Measurements from ENCODE around the gene JPH2. TPM values are rescaled to one million over a fixed set of nuclear protein-coding genes. Genes with fewer than 3 reads are reported as not detected.

Gene JPH2
- total RNA-seq, 1 donor from 2014 or later, result 7.9 TPM

- Histone ChIP-seq H3K4me1 (no peaks in the 10 kb centered on the region), H3K9me3 (no peaks in the 10 kb centered on the region), H3K36me3 (no peaks in the 10 kb centered on the region), H3K27ac (no peak overlapping the region), H3K27me3 (no peaks in the 10 kb centered on the region), H3K4me3 (no peak overlapping the region)
- TF ChIP-seq CTCF (IDR thresholded peaks at IDR 0.05), result no peak
- intact Hi-C loops (cut with DNase I), result no loop called here
- ATAC-seq, result no peak
- no peak for DNase-seq
Measured at GRCh38 chr20:44171775-44172571, 15.0 kb downstream of the JPH2 start.

GRCh38 chr20:44170816-44171410 is 16.1 kb downstream of the JPH2 start:
- TF ChIP-seq CTCF (IDR thresholded peaks at IDR 0.05), result no peak
- Histone ChIP-seq H3K9me3 (no peaks in the 10 kb centered on the region), H3K36me3 (no peaks in the 10 kb centered on the region), H3K27me3 (no peaks in the 10 kb centered on the region), H3K27ac (no peak overlapping the region), H3K4me3 (no peak overlapping the region), H3K4me1 (no peaks in the 10 kb centered on the region)
- no peak for ATAC-seq
- intact Hi-C loops (cut with DNase I), result no loop called here
- no peak for DNase-seq

GRCh38 chr20:44167736-44168135 is 19.3 kb downstream of the JPH2 start:
- Histone ChIP-seq H3K4me3 (no peak overlapping the region), H3K36me3 (no peaks in the 10 kb centered on the region), H3K27ac (no peak overlapping the region), H3K9me3 (no peaks in the 10 kb centered on the region), H3K4me1 (no peaks in the 10 kb centered on the region), H3K27me3 (no peaks in the 10 kb centered on the region)
- no peak for ATAC-seq
- TF ChIP-seq CTCF (IDR thresholded peaks at IDR 0.05), result no peak
- DNase-seq, result no peak
- intact Hi-C loops (cut with DNase I), result no loop called here

GRCh38 chr20:44166477-44166876 is 20.5 kb downstream of the JPH2 start:
- ATAC-seq (peak; percentile 50), DNase-seq (no peak)
- H3K9me3 ChIP-seq, result no peaks in the 10 kb centered on the region
- no peaks in the 10 kb centered on the region for H3K4me1 ChIP-seq
- TF ChIP-seq CTCF (IDR thresholded peaks at IDR 0.05), result no peak
- H3K27me3 ChIP-seq, result no peaks in the 10 kb centered on the region
- no peak overlapping the region for H3K4me3 ChIP-seq
- intact Hi-C loops (cut with DNase I), result no loop called here
- no peaks in the 10 kb centered on the region for H3K36me3 ChIP-seq
- no peak overlapping the region for H3K27ac ChIP-seq

GRCh38 chr20:44166008-44166407 is 21.0 kb downstream of the JPH2 start:
- no peak for ATAC-seq
- DNase-seq, result no peak
- no peaks in the 10 kb centered on the region for H3K9me3 ChIP-seq
- H3K36me3 ChIP-seq, result no peaks in the 10 kb centered on the region
- TF ChIP-seq CTCF (IDR thresholded peaks at IDR 0.05), result no peak
- no peak overlapping the region for H3K4me3 ChIP-seq
- intact Hi-C loops (cut with DNase I), result no loop called here
- H3K4me1 ChIP-seq, result no peaks in the 10 kb centered on the region
- no peak overlapping the region for H3K27ac ChIP-seq
- no peaks in the 10 kb centered on the region for H3K27me3 ChIP-seq
